Measurements from ENCODE around the gene TMPRSS11F.

TMPRSS11F gene

DNA sequence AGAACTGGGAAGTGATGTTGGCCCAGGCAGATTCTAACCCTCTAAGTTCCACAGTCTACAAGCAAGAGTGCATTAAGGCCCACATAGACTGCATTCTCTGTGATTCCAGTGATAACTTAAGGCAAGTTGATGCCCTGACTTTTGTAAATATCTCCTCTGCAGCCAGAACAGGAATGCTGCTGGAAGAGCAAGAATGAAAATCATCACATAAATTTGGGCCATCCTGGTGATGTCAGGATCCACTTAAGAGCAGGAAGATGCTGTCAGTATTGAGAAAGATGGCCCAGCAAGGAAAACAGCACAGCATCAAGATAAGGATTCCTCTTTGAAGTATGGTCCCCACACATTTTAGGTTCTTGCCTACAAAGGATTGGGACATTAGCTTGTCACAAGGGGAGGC, 52.4 kb downstream of the TMPRSS11F start:
- no peak for DNase-seq (ENCODE audit: extremely low read depth, insufficient read length)
- H3K36me3 ChIP-seq (ENCODE audit: control insufficient read depth, insufficient read depth, low read length) = no peaks in the 10 kb centered on the region
- TF ChIP-seq, protein P1, sequence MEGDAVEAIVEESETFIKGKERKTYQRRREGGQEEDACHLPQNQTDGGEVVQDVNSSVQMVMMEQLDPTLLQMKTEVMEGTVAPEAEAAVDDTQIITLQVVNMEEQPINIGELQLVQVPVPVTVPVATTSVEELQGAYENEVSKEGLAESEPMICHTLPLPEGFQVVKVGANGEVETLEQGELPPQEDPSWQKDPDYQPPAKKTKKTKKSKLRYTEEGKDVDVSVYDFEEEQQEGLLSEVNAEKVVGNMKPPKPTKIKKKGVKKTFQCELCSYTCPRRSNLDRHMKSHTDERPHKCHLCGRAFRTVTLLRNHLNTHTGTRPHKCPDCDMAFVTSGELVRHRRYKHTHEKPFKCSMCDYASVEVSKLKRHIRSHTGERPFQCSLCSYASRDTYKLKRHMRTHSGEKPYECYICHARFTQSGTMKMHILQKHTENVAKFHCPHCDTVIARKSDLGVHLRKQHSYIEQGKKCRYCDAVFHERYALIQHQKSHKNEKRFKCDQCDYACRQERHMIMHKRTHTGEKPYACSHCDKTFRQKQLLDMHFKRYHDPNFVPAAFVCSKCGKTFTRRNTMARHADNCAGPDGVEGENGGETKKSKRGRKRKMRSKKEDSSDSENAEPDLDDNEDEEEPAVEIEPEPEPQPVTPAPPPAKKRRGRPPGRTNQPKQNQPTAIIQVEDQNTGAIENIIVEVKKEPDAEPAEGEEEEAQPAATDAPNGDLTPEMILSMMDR (IDR thresholded peaks at IDR 0.05; ENCODE audit: insufficient read depth, low read length, poor library complexity, severe bottlenecking) = no peak
- H3K4me3 ChIP-seq (replicated peaks; ENCODE audit: low read depth, low read length) = no peak overlapping the region
- H3K27me3 ChIP-seq (replicated peaks; ENCODE audit: control insufficient read depth, insufficient read depth, low read length) = no peaks in the 10 kb centered on the region

DNA sequence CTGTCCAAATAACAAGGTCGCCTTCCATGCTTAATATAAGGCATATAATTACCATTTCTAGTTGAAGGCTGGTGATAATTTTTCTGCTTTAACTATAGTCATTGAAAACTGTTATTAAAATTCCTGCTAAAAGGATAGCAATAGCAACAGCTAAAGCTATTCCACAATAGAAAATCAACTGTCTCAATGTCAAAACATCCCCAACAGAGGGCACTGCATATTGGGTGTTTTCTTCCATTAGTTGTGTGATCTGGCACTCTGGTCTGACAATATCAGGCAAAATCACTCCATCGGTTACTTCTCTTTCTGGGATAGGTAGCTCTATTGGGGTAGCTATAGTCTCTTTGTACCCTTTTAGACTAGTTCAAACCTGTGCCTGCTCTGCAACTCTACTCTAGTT, 53.5 kb downstream of the TMPRSS11F start:
- DNase-seq (ENCODE audit: extremely low read depth, insufficient read length) = no peak
- no peaks in the 10 kb centered on the region for H3K36me3 ChIP-seq (ENCODE audit: control insufficient read depth, insufficient read depth, low read length)
- TF ChIP-seq, protein P1 (IDR thresholded peaks at IDR 0.05; ENCODE audit: insufficient read depth, low read length, poor library complexity, severe bottlenecking) = no peak

GRCh38 chr4:68074397-68074796, 55.3 kb downstream of the TMPRSS11F start:
- TF ChIP-seq, protein P1 (IDR thresholded peaks at IDR 0.05; ENCODE audit: insufficient read depth, low read length, poor library complexity, severe bottlenecking) = no peak
- H3K4me3 ChIP-seq (replicated peaks; ENCODE audit: low read depth, low read length) = no peak overlapping the region
- DNase-seq (ENCODE audit: extremely low read depth, insufficient read length) = no peak
- no peaks in the 10 kb centered on the region for H3K36me3 ChIP-seq (ENCODE audit: control insufficient read depth, insufficient read depth, low read length)
- H3K27me3 ChIP-seq (replicated peaks; ENCODE audit: control insufficient read depth, insufficient read depth, low read length) = no peaks in the 10 kb centered on the region

More for the DNA sequence above, 53.5 kb downstream of the TMPRSS11F start:
- Histone ChIP-seq H3K27me3 (replicated peaks; ENCODE audit: control insufficient read depth, insufficient read depth, low read length) (no peaks in the 10 kb centered on the region), H3K4me3 (replicated peaks; ENCODE audit: low read depth, low read length) (no peak overlapping the region)

DNA sequence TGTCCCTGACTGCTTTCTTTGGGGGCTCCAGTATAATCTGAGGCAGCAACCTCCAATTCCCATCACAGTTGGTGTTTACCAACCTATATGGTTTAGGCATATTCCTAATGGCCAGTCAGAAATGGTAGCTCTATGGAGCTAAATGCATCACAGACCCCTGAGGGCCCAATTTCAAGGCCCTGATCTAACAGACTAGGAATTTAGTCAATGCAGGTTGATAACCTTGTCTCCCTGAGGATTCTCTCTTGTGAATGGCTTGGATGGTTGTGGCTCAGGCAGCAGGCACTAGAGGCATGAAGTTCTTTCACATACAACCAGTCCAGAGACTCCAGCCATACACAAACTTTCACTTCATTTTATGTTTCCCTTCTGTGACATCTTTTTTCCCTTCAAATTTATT, 59.4 kb downstream of the TMPRSS11F start:
- TF ChIP-seq, protein P1 (IDR thresholded peaks at IDR 0.05; ENCODE audit: insufficient read depth, low read length, poor library complexity, severe bottlenecking) = no peak
- no peaks in the 10 kb centered on the region for H3K36me3 ChIP-seq (ENCODE audit: control insufficient read depth, insufficient read depth, low read length)
- no peak for DNase-seq (ENCODE audit: extremely low read depth, insufficient read length)
- H3K4me3 ChIP-seq (replicated peaks; ENCODE audit: low read depth, low read length) = no peak overlapping the region
- H3K27me3 ChIP-seq (replicated peaks; ENCODE audit: control insufficient read depth, insufficient read depth, low read length) = no peaks in the 10 kb centered on the region

- no peak for DNase-seq (ENCODE audit: extremely low read depth, insufficient read length)
- Histone ChIP-seq H3K27me3 (replicated peaks; ENCODE audit: control insufficient read depth, insufficient read depth, low read length) (no peaks in the 10 kb centered on the region), H3K4me3 (replicated peaks; ENCODE audit: low read depth, low read length) (no peak overlapping the region), H3K36me3 (ENCODE audit: control insufficient read depth, insufficient read depth, low read length) (no peaks in the 10 kb centered on the region)
- TF ChIP-seq, protein P1 (IDR thresholded peaks at IDR 0.05; ENCODE audit: insufficient read depth, low read length, poor library complexity, severe bottlenecking) = no peak
Measured at GRCh38 chr4:68062501-68062900, 67.2 kb downstream of the TMPRSS11F start.

- DNase-seq (ENCODE audit: extremely low read depth, insufficient read length) = no peak
- no peaks in the 10 kb centered on the region for H3K27me3 ChIP-seq (replicated peaks; ENCODE audit: control insufficient read depth, insufficient read depth, low read length)
- no peak overlapping the region for H3K4me3 ChIP-seq (replicated peaks; ENCODE audit: low read depth, low read length)
- TF ChIP-seq, protein P1 (IDR thresholded peaks at IDR 0.05; ENCODE audit: insufficient read depth, low read length, poor library complexity, severe bottlenecking) = no peak
- H3K36me3 ChIP-seq (ENCODE audit: control insufficient read depth, insufficient read depth, low read length) = no peaks in the 10 kb centered on the region
Measured at GRCh38 chr4:68038272-68038671, 91.4 kb downstream of the TMPRSS11F start.
